NCI-H345 (cell line): ENCODE measurements around the gene ZBED4.

Experiments
- DNase-seq: peaks from one replicate; lab custom pipeline; 2025; lab: John Stamatoyannopoulos, UW

The ZBED4 gene

DNA sequence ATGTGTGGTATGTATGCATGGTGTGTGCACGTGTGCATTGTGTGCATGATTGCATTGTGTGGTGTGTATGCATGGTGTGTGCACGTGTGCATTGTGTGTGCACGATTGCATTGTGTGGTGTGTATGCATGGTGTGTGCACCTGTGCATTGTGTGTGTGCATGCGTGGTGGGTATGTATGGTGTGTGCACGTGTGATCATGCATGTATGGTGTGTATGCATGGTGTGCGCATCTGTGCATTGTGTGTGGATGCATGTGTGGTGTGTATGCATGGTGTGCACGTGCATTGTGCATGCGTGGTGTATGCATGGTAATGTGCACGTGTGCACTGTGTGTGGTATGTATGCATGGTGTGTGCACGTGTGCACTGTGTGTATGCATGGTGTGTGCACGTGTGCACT is 47.8 kb downstream of the ZBED4 start:
- DNase-seq, result no peak

- DNase-seq, result peak; percentile 62
These were observed 49.8 kb downstream of the ZBED4 start for GRCh38 chr22:49903322-49904039.

GRCh38 chr22:49904040-49904369 is 50.4 kb downstream of the ZBED4 start:
- no peak for DNase-seq

DNA sequence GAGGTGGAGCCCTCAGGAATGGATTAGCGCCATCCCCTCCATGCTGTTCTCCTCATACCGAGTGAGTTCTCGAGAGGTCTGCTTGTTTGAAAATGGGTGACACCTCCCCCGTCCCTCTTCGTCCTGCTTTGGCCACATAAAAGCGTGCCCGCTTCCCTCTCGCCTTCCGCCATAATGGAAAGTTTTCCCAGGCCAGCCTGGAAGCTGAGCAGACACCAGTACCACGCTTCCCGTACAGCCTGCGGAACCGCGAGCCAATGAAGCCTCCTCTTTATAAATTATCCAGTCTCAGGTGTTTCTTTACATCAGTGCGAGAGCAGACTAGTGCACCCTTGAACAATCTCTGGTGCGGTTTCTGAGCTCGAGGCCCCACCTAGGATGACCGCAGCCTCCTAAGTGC is 51.8 kb downstream of the ZBED4 start:
- no peak for DNase-seq

DNA sequence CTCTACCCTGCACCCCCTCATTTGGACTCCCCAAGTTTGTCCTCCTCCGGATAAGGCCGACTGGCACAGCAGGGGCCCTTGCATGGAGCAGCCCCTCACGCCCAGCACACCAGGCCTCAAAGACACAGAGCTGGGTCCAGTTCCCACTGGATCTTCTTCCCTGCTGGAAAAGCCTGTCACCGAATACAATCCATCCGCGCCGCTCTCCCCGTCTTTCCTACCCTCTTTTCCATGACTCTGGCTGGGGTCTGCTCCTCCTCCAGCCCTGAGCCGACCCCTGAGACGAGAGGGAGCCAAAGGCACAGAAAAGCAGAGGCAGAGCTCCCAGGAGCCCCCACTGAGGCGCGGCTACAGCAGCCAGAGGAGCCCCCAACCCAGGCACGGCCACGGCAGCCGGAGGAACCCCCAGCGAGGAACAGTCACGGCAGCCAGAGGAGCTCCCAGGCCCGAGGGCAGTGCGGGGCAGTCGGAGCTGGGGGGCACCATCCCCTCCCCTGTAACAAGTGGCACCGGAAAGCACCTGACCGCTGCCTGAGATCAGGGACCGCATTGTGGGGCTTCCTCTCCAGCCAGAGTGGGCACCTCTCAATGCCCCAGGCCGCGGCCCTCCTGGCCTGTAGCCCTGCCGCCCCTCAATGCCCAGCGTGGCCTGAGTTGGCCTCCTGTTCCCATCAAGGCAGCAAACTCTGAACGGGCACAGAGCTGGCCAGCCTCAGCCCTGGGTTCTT is 52.6 kb downstream of the ZBED4 start:
- no peak for DNase-seq

DNA sequence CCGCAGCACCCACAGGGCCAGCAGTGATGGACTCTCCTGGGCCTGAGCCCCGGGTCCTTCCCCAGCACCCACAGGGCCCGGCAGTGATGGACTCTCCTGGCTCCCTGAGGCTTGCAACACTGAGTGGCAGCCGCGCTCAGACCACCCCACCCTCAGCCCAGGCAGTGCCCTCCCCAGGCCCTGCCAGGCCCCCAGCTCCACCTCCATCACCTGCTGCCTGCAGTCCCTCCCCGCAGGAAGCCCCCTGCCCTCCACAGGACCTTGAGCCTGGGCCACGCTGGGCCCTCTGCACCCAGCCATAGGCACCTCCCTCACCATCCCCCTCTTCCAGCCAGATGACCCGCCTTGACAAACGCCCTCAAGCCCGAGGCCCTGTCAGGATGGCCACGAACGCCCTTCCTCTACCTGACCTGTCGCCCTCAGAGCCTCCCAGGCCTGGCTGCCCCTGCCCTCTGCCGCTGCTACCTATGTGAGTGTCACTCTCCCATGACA is 53.2 kb downstream of the ZBED4 start:
- DNase-seq, result no peak

DNA sequence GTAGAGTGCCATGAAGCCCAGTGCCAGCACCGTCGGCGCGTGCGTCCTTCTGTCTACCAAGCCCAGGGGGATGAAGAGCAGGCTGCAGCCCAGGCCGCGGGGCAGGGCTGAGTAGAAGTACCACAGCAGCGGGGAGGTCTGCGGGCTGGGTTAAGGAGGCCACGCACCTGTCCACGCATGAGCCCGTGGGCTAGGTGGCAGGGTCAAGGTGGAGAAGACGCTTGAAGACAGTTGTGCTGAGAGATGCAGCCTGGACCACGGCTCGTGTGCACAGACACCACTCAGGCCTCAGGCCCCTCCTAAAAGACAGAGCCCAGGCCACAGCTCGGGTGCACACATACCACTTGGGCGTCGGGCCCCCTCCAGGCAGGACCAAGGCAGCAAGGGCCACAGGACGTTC is 54.2 kb downstream of the ZBED4 start:
- DNase-seq, result no peak

GRCh38 chr22:49909476-49910205 is 56.0 kb downstream of the ZBED4 start:
- DNase-seq, result no peak

DNA sequence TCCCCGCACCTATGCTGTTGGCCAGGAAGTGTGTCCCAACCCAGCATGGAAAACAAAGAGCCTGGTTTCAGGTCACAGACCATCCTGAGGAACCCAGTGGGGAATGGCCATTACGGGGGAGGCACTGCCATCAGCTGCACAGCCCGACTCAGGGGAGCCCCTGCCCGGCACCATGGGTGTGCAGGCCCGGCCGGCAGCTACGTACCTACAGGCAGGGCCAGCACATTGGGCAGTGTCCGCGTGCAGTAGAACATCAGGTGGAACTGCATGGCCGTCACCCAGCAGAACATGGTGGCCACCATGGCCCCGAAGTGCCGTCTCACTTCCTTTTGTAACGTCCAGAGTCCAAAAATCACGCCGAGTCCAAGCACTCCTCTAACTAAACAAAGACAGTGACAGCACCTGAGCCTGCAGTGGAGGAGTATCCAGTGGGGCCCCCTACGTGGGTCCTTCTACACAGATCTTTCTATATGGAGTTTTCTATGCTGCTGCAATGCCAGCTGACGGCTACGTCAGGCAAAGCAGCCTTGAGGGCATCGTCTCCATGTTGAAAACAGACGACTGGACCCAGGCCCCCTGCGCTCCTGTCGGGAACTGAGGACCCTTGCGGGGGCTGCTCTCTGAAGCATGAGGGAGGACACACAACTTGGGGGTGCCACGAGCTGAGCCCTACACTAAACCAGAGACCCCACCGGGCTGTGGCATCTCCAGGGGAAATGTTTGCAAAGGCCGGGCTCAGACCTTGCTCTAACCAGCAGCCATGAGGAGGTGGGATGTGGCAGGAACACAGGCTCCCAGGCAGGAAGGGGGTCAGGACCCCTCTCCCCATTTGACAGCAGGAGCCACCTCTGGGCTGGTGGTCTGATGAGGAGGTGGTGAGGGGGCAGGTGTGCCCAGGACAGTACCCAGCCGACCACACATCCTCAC is 56.8 kb downstream of the ZBED4 start:
- no peak for DNase-seq

- no peak for DNase-seq
These were observed 58.4 kb downstream of the ZBED4 start for GRCh38 chr22:49911881-49912625.

DNA sequence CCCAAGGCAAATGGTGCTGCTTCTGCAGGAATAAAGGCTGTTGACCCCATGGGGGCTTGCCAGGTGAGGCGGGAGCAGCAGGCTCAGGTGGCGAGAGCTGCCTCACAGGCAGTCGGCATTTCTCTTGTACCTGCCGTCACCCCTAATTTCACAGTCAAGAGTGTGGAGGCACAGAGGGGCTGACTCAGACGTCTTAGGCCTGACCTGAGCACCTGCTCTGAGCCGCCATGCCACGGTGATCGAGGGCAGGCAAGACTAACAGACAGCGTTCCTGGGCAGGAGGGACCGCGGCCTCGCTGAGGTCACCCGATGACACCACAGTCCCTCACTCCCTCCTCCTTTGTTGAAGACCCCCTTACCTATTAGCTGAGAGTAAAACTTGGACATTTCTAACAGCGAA is 59.4 kb downstream of the ZBED4 start:
- DNase-seq, result no peak

DNA sequence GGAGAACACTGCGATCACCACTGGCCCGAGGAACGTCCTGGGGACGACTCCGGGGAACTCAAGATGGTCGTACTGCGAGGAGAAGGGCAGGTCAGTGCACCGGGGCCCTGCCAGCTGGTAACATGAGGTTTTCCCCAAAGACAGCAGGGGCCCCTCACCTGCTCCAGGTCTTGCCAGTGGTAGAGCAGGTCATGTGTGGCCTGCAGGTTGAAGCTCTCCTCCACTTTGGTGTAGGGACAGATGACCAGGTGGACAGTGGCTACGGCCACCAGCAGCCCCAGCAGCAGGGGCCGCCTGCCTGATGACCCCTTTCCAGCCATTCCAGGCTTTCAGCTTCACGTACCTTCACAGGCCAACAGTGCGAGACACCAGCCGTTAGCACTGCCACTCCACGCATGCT is 59.8 kb downstream of the ZBED4 start:
- no peak for DNase-seq

- no peak for DNase-seq
These were observed 60.6 kb downstream of the ZBED4 start for GRCh38 chr22:49914256-49914655.

- DNase-seq, result no peak
These were observed 62.0 kb downstream of the ZBED4 start for GRCh38 chr22:49915610-49916009.

- DNase-seq, result no peak
These were observed 63.2 kb downstream of the ZBED4 start for GRCh38 chr22:49916831-49917230.

- DNase-seq, result peak; percentile 93
These were observed 64.6 kb downstream of the ZBED4 start, which contains the start of the genes ALG12 and CRELD2 for GRCh38 chr22:49917974-49918910. TSS of gene ALG12 (minus strand) at chr22:49918438. CDS start at chr22:49913765, 4,673 bp downstream. TSS of gene CRELD2 (plus strand) at chr22:49918634. CDS start at chr22:49918770, 136 bp downstream.

GRCh38 chr22:49918911-49919881 is 65.6 kb downstream of the ZBED4 start:
- DNase-seq, result no peak

- DNase-seq, result no peak
These were observed 67.2 kb downstream of the ZBED4 start for GRCh38 chr22:49920859-49921258.
